ENCODE measurements around the gene PEX11B.

Gene PEX11B

DNA sequence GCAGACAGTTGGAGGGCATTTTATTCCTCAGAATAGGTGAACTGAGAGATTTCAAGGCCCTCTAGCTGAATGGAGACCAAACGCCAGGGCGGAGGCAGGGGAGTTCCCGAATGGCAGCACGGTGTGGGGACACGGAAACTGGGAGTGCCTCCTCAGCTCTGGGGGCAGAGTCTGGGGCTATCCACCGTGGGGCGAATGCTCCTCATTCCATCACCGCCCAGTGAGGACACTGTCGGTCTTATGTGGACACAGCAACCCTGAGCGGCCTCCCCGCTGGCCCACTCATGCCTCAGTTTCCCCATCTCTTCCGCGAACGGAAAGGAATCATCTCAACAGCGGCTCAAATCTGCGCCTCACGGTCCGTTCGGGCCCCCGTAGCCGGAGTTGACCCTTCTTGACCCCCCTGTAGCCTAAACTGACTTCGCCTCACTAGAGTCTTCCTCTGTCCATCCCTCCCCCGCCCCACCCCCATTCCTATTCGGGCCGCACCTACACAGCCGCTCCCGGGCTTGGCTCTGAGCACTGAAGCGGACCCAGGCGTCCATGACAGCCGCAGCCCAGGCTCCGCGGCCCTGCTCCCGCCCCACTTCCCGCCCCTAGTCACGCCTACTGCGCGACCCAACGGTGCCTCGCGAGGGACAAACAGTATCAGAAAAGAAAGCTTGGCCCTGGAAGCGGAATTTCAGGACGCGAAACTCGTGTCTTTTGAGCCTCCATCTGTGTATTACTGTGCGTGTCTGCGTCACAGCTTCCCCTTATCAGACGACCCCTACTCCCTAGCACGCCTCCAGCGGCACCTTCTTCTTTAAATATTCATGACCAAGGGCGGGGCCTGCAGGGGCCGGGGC, at the start of gene PEX11B:
Gene PEX11B, minus strand, starts transcription at position 574 of the 848 bp plus-strand sequence. Its CDS starts 29 bp downstream, at position 545.
- peak; percentile 88 to 90 for DNase-seq (ENCODE audit: low read depth in 2 of 2)

DNA sequence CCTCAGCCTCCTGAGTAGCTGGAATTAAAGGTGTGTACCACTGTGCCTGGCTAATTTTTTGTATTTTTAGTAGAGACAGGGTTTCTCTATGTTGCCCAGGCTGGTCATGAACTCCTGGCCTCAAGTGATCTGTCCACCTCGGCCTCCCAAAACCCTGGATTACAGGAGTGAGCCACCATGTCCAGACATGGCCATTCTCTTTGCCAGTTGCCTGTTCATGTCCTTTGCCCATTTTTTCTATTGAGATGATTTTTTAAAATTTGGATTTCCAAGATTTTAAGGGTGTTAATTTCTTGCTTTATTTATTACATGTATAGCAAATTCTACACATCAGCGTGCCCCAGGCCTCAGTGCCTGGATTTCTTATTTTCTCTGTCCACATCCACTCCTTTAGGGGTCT, 48.8 kb upstream of the PEX11B start:
- no peak for DNase-seq (ENCODE audit: low read depth in 2 of 2)

GRCh38 chr1:145965119-145965744, 46.7 kb upstream of the PEX11B start:
- no peak for DNase-seq (ENCODE audit: low read depth in 2 of 2)

- peak; percentile 81 to 88 for DNase-seq (ENCODE audit: low read depth in 2 of 2)
These were observed 46.0 kb upstream of the PEX11B start, which contains the start of the genes ANKRD34A and POLR3GL for GRCh38 chr1:145964328-145965118. ANKRD34A (minus strand) TSS chr1:145964575; CDS start chr1:145961759, 2,816 bp downstream. POLR3GL (plus strand) TSS chr1:145964690; CDS start chr1:145974866, 10,176 bp downstream.

GRCh38 chr1:145963265-145964019, 44.9 kb upstream of the PEX11B start:
- no peak for DNase-seq (ENCODE audit: low read depth in 2 of 2)

DNA sequence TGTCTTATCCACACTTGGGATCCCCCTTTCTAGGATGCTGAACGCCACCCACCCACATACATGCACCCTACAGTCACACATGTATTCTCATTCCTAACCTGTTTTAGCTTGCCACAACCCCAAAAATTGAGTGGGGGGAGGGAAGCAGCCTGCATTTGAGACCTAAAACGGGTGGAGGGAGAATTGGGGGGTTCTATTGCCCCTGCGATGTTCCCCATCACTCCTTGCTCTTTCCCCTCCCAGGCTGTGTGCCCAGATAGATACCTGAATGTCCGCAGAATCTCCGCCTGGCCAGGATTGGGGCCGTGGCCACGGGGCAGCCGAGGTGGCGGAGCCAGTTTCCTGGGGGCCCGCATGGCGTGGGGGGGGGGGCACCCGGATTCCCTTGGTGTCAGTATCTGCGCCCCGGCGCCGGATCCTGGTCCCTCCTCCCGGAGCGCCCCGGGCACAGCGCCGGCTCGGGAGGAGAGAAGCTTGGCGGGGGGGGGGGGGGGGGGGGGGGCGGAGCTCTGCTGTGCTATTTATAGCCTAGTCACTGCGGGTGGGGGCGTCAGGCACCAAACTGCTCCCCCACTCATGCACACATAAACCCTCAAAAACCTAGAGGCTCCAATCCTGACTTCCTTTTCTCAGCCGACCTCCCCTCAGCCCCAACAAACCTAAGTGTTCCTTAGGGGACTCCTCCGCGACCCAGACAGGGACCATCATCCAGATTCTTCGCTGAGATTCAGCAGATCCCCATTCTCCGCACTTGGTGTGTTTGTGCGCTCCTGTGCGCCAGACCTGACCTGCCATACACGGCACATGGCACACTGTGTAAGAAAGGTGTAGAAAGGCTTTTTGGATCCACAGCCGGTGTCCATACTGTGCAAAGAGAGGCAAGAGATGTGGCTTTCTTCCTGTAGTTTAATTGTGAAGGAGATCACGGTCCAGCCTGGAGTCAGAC, 43.9 kb upstream of the PEX11B start:
- no peak for DNase-seq (ENCODE audit: low read depth in 2 of 2)

DNA sequence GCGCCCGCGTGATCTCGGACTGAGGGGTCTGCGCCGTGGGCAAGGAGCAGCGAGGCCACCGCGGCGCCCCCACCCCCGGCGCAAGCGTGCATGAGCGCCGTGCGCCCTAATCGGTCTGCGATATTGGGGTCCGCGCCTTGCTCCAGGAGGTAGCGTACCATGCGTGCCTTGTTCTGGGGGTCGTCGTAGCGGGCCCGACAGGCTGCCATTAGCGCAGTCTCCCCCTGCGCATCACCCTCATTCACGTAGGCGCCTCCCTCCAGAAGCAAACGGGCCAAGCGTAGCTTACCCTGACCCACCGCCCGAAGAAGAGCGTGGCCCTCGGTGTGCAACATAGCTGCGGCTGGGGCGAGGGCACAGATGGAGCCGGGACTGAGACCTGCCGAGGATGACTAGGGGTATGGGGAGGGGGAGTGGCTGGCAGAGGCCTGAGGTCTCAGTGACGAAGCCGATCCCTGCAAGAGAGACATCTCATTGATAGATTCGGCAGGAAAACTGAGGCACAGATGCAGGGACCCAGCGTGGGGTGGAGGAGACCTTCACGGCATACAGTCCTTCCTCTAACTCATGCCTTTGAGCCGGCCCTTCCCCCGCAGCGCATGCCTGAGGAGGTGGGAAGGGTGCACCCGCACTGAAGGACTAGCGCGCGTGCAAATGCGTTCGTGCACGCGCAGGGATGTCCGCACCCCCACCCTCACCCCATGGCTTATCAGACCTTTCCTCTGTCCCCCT, 43.1 kb upstream of the PEX11B start:
- peak in 1 of 2 donors; percentile 59 for DNase-seq (ENCODE audit: low read depth in 2 of 2)

- DNase-seq (ENCODE audit: low read depth in 2 of 2): no peak
These were observed 42.5 kb upstream of the PEX11B start for GRCh38 chr1:145961109-145961424.

- DNase-seq (ENCODE audit: low read depth in 2 of 2): no peak
These were observed 42.1 kb upstream of the PEX11B start for GRCh38 chr1:145960468-145961108.

DNA sequence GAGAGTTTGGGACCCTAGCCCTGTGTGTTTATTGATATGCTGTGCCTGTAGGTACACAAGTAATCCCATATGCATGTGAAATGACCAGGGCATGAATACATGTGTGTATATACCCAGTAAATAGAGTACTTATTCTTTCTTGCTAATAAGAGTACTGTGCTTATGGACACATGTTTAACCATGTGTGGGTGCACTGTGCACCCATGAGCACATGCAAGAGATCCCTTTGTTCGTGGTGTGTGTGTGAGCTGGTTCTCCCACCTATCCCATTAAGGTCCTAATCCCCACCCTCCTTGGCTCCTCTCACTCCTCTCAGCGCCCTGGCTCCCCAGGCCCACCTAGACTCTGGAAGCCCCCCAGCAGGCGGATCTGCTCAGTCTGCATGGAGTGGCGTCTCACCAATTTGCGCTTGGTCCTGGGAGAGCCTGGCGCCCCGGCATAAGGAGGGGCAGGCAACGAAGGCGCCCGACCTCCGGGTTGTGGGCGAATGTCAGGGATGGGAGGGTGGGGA, 41.5 kb upstream of the PEX11B start:
- no peak for DNase-seq (ENCODE audit: low read depth in 2 of 2)

GRCh38 chr1:145959333-145959732, 40.8 kb upstream of the PEX11B start:
- no peak for DNase-seq (ENCODE audit: low read depth in 2 of 2)

- DNase-seq (ENCODE audit: low read depth in 2 of 2): no peak
These were observed 40.2 kb upstream of the PEX11B start for GRCh38 chr1:145958734-145959133.

GRCh38 chr1:145957443-145958319, 39.2 kb upstream of the PEX11B start, which contains the start of gene LIX1L:
LIX1L (minus strand) TSS chr1:145958017; CDS start chr1:145957927, 90 bp downstream.
- peak; percentile 91 to 92 for DNase-seq (ENCODE audit: low read depth in 2 of 2)

- DNase-seq (ENCODE audit: low read depth in 2 of 2): no peak
These were observed 38.4 kb upstream of the PEX11B start for GRCh38 chr1:145956781-145957442.

GRCh38 chr1:145956361-145956760, 37.8 kb upstream of the PEX11B start:
- DNase-seq (ENCODE audit: low read depth in 2 of 2): no peak

DNA sequence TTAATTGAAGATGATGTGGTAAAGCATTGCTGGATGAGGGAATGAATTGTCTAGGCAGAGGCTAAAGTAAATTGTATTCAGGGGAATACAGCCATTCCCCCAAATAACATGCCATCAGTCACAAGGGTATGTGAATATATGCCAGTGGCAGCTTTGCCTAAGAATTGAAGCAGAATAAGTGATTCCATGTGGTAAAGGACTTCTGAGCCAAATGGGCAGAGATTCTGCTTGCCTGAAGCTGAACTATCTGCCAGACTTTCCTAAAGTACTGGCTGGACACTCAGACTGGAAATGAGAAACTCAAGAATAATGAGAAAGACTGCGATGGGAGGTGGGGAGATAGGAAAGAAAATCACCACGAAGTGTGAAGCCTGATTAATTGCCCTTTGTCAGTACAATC, 36.9 kb upstream of the PEX11B start:
- DNase-seq (ENCODE audit: low read depth in 2 of 2): no peak

GRCh38 chr1:145953861-145954260, 35.3 kb upstream of the PEX11B start:
- DNase-seq (ENCODE audit: low read depth in 2 of 2): no peak

All from activated CD4-positive, alpha-beta T cell treated with anti-CD3 and anti-CD28 coated beads for 24 hours (primary cell).